ENCODE measurements around the gene PREX1. TPM values are rescaled to one million over a fixed set of nuclear protein-coding genes. Genes with fewer than 3 reads are reported as not detected.

Gene PREX1
- total and polyA plus RNA-seq, 2 of the 4 experiments (the other 2 are of a cell fraction): 0.67 to 0.72 TPM

DNA sequence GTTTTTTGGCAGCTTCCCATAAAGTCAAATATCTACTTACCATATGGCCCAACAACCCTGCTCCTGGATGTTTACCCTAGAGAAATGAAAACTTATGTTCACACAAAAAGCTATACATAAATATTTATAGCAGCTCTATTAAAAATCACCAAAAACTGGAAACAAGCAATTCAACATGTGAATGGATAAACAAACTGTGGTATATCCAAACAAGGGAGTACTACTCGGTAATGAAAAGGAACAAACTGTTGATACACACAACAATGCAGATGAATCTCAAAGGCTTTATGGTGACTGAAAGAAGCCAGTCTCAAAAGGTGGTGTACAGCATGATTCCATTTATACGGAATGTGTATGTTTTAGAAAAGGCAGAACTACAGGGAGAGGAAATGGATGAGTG is 48.4 kb downstream of the PREX1 start:
- Histone ChIP-seq H3K9me1 (ENCODE audit: insufficient read depth, low read length) (no peaks in the 10 kb centered on the region; the same call in 1 of the 2 replicates), H3K9me3 (ENCODE audit: control insufficient read depth, insufficient read depth, low read length) (peaks cover 3% of the 10 kb centered on the region; the same call in 1 of the 2 replicates), H3K4me3 (ENCODE audit: insufficient read depth, low read depth, low read length) (no peak overlapping the region), H2BK5ac (ENCODE audit: low read depth, low read length, poor library complexity, severe bottlenecking) (no peak overlapping the region), H3K4ac (ENCODE audit: low read depth, low read length) (no peak overlapping the region), H4K5ac (ENCODE audit: low read depth, low read length) (no peak overlapping the region), H2AK5ac (ENCODE audit: low read depth, low read length) (no peak overlapping the region), H4K91ac (ENCODE audit: insufficient read depth, low read depth, low read length) (no peak overlapping the region), H2BK20ac (ENCODE audit: low read depth, low read length) (no peak overlapping the region), H2AFZ (replicated peaks; ENCODE audit: low read length, poor library complexity) (no peak overlapping the region), H3K36me3 (ENCODE audit: control insufficient read depth, insufficient read depth, low read length) (no peaks in the 10 kb centered on the region), H4K20me1 (ENCODE audit: insufficient read depth, low read length) (no peaks in the 10 kb centered on the region), H3K23ac (ENCODE audit: low read depth, low read length) (no peak overlapping the region), H3K79me1 (ENCODE audit: low read depth in 1 of 2, low read length in 2 of 2) (no peaks in the 10 kb centered on the region), H3K27ac (ENCODE audit: insufficient read depth, low read length) (no peak overlapping the region), H2AK9ac (replicated peaks; ENCODE audit: low read depth, low read length, poor library complexity) (no peak overlapping the region), H4K8ac (ENCODE audit: low read depth in 2 of 2, low read length in 2 of 2) (no peak overlapping the region), H2BK120ac (ENCODE audit: low read depth, low read length) (no peak overlapping the region), H3K9ac (ENCODE audit: low read depth, low read length) (no peak overlapping the region), H3K18ac (ENCODE audit: low read depth, low read length) (no peak overlapping the region), H3K14ac (replicated peaks; ENCODE audit: low read depth, low read length) (no peak overlapping the region), H3K27me3 (ENCODE audit: control insufficient read depth, insufficient read depth, low read length) (peaks cover 2% of the 10 kb centered on the region), H3K56ac (ENCODE audit: extremely low read depth, insufficient read depth, low read length) (no peak overlapping the region), H3K4me1 (ENCODE audit: control insufficient read depth, insufficient read depth, low read length) (no peaks in the 10 kb centered on the region; the same call in 1 of the 2 replicates), H2BK15ac (ENCODE audit: low read depth, low read length) (no peak overlapping the region), H3K4me2 (ENCODE audit: low read depth, low read length) (no peak overlapping the region)
- in situ Hi-C loops (cut with MboI; ENCODE audit: low sequenced_read_pairs) (loop anchor here (25.0 kb wide), 1 partner anchor 108 kb away; no protein-coding TSS in a partner anchor), dilution Hi-C loops (cut with HindIII; ENCODE audit: low sequenced_read_pairs, unreplicated experiment) (no loop called here), intact Hi-C loops (cut with micrococcal nuclease) (no loop called here)
- TF ChIP-seq, protein P1, sequence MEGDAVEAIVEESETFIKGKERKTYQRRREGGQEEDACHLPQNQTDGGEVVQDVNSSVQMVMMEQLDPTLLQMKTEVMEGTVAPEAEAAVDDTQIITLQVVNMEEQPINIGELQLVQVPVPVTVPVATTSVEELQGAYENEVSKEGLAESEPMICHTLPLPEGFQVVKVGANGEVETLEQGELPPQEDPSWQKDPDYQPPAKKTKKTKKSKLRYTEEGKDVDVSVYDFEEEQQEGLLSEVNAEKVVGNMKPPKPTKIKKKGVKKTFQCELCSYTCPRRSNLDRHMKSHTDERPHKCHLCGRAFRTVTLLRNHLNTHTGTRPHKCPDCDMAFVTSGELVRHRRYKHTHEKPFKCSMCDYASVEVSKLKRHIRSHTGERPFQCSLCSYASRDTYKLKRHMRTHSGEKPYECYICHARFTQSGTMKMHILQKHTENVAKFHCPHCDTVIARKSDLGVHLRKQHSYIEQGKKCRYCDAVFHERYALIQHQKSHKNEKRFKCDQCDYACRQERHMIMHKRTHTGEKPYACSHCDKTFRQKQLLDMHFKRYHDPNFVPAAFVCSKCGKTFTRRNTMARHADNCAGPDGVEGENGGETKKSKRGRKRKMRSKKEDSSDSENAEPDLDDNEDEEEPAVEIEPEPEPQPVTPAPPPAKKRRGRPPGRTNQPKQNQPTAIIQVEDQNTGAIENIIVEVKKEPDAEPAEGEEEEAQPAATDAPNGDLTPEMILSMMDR (conservative IDR thresholded peaks at IDR 0.05; ENCODE audit: low read depth, low read length): no peak
- no peak for TF ChIP-seq SMC3 (IDR thresholded peaks at IDR 0.05; ENCODE audit: low read depth, low read length)
- TF ChIP-seq MXI1 (IDR thresholded peaks at IDR 0.05; ENCODE audit: borderline replicate concordance, low read depth, low read length): no peak
- TF ChIP-seq RAD21 (IDR thresholded peaks at IDR 0.05; ENCODE audit: low read length): no peak
- TF ChIP-seq NFE2L2 (IDR thresholded peaks at IDR 0.05; ENCODE audit: low read depth, low read length): no peak
- no peak for TF ChIP-seq POLR2A (IDR thresholded peaks at IDR 0.05; ENCODE audit: low read depth, low read length)
- no peak for TF ChIP-seq FOS (IDR thresholded peaks at IDR 0.05; ENCODE audit: low read depth, low read length)
- no peak for TF ChIP-seq MAZ (IDR thresholded peaks at IDR 0.05; ENCODE audit: borderline replicate concordance, low read depth, low read length)
- no peak for TF ChIP-seq CEBPB (IDR thresholded peaks at IDR 0.05; ENCODE audit: low read depth, low read length)
- TF ChIP-seq, protein P2, sequence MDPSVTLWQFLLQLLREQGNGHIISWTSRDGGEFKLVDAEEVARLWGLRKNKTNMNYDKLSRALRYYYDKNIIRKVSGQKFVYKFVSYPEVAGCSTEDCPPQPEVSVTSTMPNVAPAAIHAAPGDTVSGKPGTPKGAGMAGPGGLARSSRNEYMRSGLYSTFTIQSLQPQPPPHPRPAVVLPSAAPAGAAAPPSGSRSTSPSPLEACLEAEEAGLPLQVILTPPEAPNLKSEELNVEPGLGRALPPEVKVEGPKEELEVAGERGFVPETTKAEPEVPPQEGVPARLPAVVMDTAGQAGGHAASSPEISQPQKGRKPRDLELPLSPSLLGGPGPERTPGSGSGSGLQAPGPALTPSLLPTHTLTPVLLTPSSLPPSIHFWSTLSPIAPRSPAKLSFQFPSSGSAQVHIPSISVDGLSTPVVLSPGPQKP (IDR thresholded peaks at IDR 0.05; ENCODE audit: borderline replicate concordance, low read depth, low read length): no peak
- CTCF ChIA-PET: no interaction called here
- DNase-seq: no peak
- ATAC-seq (ENCODE audit: low read depth): no peak
- no TSS peak for BruUV-seq (replicated peaks)
- POLR2A ChIA-PET (ENCODE audit: unreplicated experiment): no interaction called here
- WGBS, 2 experiments (ENCODE audit: extremely low coverage in 2 of 2, insufficient read length in 1 of 2): 83% methylated on average over 1 of the region's 2 CpGs; no CpG with 5 or more reads in 1 of the 2 experiments
